ENCODE data around the gene VWF.

Gene VWF

GRCh38 chr12:5909560-5909959 lies 214.9 kb downstream of the VWF start:
- ATAC-seq = no peak

- no peak for ATAC-seq
Measured at GRCh38 chr12:5908251-5908650, 216.2 kb downstream of the VWF start.

- ATAC-seq = no peak
Measured at GRCh38 chr12:5907807-5908206, 216.7 kb downstream of the VWF start.

GRCh38 chr12:5905757-5906156 lies 218.7 kb downstream of the VWF start:
- no peak for ATAC-seq

- no peak for ATAC-seq
Measured at GRCh38 chr12:5904969-5905368, 219.5 kb downstream of the VWF start.

- ATAC-seq = no peak
Measured at GRCh38 chr12:5904441-5904840, 220.0 kb downstream of the VWF start.

- no peak for ATAC-seq
Measured at GRCh38 chr12:5902736-5903135, 221.7 kb downstream of the VWF start.

- no peak for ATAC-seq
Measured at GRCh38 chr12:5901416-5901815, 223.1 kb downstream of the VWF start.

GRCh38 chr12:5900533-5901205 lies 223.8 kb downstream of the VWF start:
- ATAC-seq = no peak

- no peak for ATAC-seq
Measured at GRCh38 chr12:5900076-5900475, 224.4 kb downstream of the VWF start.

- ATAC-seq = no peak
Measured at GRCh38 chr12:5899675-5900074, 224.8 kb downstream of the VWF start.

- no peak for ATAC-seq
Measured at GRCh38 chr12:5898874-5899273, 225.6 kb downstream of the VWF start.
